Activated naive CD8-positive, alpha-beta T cell treated with anti-CD3 and anti-CD28 coated beads, Interleukin-2, amount 50 U/mL, for 16 hours (primary cell): ENCODE data around the gene MAML1.
A peak's percentile ranks its signal among the peaks of the same experiment; 100 is the strongest.

Source experiments
- DNase-seq: peaks from one replicate; pipeline ENCODE4 v3.0.0-alpha.2; 2020; ENCODE audit warnings: low read depth, low spot score

MAML1 gene

GRCh38 chr5:179794171-179794570 lies 61.5 kb downstream of the MAML1 start:
- DNase-seq = no peak

- no peak for DNase-seq
Measured at GRCh38 chr5:179794575-179794974, 62.0 kb downstream of the MAML1 start.

GRCh38 chr5:179795049-179795862 lies 62.6 kb downstream of the MAML1 start:
- no peak for DNase-seq

- DNase-seq = no peak
Measured at GRCh38 chr5:179795863-179796833, 63.5 kb downstream of the MAML1 start.

GRCh38 chr5:179796877-179797608 lies 64.4 kb downstream of the MAML1 start:
- DNase-seq = no peak

GRCh38 chr5:179797741-179798140 lies 65.1 kb downstream of the MAML1 start:
- no peak for DNase-seq

GRCh38 chr5:179798144-179798770 lies 65.6 kb downstream of the MAML1 start:
- no peak for DNase-seq

GRCh38 chr5:179798771-179799643 lies 66.4 kb downstream of the MAML1 start:
- no peak for DNase-seq

GRCh38 chr5:179799644-179799973 lies 67.0 kb downstream of the MAML1 start:
- DNase-seq = no peak

- DNase-seq = no peak
Measured at GRCh38 chr5:179800071-179800695, 67.6 kb downstream of the MAML1 start.

- DNase-seq = no peak
Measured at GRCh38 chr5:179800696-179801201, 68.1 kb downstream of the MAML1 start.

GRCh38 chr5:179801304-179802206 lies 68.9 kb downstream of the MAML1 start:
- DNase-seq = peak; percentile 67

- no peak for DNase-seq
Measured at GRCh38 chr5:179802207-179802883, 69.7 kb downstream of the MAML1 start.

- DNase-seq = no peak
Measured at GRCh38 chr5:179802950-179803562, 70.4 kb downstream of the MAML1 start.

GRCh38 chr5:179803651-179804554 lies 71.3 kb downstream of the MAML1 start:
- no peak for DNase-seq

GRCh38 chr5:179804555-179804947 lies 71.9 kb downstream of the MAML1 start:
- no peak for DNase-seq

- DNase-seq = no peak
Measured at GRCh38 chr5:179805070-179805528, 72.5 kb downstream of the MAML1 start.
